HuH-7 (cell line): Measurements from ENCODE around the gene C6orf141.
A peak's percentile ranks its signal among the peaks of the same experiment; 100 is the strongest.

Source experiments
- DNase-seq: peaks from one replicate; pipeline ENCODE4 v3.0.0; 2011; ENCODE audit warnings: low spot score

Gene C6orf141

DNA sequence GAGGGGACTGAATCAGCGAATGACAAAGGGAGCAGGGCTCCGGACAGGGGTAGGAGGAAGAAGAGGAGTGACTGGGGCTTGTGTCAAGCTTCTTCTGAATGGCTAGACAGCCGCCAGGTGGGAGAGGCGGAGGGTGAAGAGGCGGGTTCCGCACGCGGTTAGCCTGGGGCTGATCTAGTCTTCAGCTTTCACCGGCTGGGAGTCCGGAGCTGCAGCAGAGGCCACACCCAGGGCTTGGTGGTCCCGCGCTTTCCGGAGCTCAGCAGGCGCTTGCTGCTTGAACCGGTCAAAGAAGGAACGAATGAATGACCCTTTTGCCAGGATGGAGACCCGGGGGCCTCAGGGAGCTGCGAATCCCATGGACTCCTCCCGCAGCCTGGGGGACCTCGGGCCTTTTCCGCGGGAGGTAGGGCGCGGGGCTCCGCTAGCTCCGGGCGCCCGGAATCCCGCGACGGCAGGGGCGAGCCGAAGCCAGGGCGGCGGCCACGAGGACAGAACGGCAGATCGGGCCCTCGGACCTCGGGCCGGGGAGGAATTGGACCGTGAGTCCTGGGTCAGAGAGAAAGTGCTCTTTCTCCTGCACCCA is at the start of gene C6orf141:
Gene C6orf141, plus strand, starts transcription at position 177 of the 586 bp plus-strand sequence. Its CDS starts 125 bp downstream, at position 302.
- peak; percentile 61 for DNase-seq

- DNase-seq, result no peak
These were observed 45.8 kb upstream of the C6orf141 start for GRCh38 chr6:49504666-49505065.

DNA sequence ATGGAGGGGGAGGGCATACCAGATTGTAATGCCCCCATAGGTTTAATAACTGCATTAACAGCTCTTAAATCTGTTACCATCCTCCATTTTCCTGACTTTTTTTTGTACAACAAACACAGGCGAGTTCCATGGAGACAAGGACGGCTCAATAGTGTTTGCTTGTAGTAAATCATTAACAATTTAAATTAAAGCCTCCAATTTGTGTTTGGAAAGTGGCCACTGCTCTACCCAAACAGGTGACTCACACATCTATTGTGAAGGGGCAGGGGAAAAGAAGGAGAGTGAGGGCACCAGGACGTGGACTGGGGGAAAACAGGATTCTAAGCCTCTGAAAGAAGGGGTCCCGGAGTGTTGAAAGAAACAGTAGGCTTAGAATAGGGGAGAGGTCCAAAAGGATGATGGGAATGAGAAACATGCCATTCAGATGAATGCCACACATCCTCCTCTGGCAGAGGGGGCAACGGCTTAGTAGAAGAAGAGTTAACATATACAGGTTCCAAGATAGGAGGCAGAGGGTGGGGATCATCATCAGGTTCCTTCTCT is 43.8 kb upstream of the C6orf141 start:
- DNase-seq, result no peak

- DNase-seq, result no peak
These were observed 41.1 kb upstream of the C6orf141 start for GRCh38 chr6:49509342-49509741.

DNA sequence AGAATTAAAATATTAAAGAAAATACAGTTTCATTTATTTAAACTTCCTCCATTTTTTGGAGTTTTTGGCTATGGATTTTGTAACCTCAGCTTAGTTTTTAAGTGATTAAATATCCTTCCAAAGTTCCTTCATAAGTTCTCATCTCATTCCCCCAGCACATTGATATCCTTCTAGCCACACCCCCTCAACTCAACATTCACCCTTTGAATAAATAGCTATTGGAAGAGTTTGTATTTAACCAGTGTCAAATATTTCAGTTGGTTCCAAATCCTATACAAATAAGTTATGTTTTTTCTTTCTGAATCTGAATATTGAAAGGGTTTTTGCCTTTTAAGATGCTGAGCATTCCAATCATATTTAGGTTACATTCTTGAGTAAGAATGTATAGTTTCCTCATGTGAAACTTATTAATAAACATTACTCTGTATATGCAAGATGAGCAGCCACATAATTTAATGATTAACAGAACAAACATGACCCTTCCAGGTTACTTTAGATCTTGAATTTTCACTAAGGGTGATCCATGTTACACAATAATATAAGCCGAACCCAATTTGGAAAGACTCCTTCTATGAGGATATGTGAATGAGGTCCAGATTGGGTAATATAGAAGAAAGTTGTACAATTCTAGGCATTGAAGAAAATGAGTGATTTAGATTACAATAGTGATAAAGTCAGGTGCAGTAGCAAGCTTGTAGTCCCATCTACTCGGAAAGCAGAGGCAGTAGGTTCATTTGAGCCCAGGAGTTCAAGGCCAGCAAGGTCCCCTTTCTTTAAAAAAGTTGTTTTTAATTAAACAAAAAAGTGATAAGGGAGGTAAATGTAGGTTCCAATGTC is 37.1 kb upstream of the C6orf141 start:
- DNase-seq, result no peak

DNA sequence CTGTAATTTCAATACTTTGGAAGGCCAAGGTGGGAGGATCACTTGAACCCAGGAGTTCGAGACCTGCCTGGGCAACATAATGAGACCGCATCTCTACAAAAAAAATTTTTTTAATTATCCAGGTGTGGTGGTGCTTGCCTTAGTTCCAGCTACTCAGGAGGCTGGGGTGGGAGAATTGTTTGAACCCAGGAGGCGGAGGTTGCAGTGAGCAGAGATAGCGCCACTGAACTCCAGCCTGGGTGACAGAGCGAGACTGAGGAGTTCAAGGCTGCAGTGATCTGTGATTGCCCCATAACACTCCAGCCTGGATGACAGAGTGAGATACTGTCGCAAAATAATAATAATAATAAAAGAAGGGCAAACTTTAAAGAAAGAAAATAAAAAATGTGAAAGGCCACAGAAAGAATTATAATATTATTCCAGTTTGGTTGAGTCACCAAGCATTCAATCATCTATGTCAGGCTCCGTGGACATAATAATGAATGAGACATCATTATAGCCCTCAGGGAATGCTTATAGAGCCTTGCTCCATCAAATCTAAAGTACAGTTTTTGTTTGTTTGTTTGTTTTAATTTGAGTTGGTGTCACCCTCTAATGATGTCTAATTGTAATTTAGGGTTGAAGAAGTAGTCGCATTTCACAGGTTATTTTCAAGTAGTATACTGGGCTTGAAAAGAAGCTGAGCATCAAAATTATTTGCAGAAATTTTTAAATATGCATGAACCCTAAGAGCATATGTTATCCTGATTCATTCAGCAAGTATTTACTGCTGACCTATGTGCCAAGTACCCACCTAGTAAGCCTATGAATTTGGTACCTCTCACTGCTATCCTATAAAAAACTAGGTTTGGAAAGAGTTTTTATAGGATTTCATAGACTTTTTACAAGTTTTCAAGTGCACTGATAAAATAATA is 35.6 kb upstream of the C6orf141 start:
- no peak for DNase-seq

- no peak for DNase-seq
These were observed 34.9 kb upstream of the C6orf141 start for GRCh38 chr6:49515485-49516146.

GRCh38 chr6:49516147-49516505 is 34.3 kb upstream of the C6orf141 start:
- DNase-seq, result no peak

DNA sequence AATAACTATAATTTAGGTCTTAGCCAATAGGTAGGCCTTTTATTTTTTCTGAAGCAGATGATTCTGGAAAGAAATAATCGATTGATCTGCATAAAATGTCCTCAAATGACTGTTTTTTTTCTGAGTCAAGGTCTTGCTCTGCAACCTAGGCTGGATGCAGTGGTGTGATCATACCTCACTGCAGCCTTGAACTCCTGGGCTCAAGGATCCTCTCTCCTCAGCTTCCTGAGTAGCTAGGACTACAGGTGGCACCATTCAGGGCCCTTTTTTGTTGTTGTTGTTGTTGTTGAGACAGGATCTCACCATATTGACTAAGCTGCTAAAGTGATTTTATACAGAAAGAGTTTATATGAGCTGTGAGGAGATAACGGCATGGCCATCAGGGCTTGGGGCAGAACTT is 32.5 kb upstream of the C6orf141 start:
- no peak for DNase-seq

- no peak for DNase-seq
These were observed 30.8 kb upstream of the C6orf141 start for GRCh38 chr6:49519660-49520059.

DNA sequence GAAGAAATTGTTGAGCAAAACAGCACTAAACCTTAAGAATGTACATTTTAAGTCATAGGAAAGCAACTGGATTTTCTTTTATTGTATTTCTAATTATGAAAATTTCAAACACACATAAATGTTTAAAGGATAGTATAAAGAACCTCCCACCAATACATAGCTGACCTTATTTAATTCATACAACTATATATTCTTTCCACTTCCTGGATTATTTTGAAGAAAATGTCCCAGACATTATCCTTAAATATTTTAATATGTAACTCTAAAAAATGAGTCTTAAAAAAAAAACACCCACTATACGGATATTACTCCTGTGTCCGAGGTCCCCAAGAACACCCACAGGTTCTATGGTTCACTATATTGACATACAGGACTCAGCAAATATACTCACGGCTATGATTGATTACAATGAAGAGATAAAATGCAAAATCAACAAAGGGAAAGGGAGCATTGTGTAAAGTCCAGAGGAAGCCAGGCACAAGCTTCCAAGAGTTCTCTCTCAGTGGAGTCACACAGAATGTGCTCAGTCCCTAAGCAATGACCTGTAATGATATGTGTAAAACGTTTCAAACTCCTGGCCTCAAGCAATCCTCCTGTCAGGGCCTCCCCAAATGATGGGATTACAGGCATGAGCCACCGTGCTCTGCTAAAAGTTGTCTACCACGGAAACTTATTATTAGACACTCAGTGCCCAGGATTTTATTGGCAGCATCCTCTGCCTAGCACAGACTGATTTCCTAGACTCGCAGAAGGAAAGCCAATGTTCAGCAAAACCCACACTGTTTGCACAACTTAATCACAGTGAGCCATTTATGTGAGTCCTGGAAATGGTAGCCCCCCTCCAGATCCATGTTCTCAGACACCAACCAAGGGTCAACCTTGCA is 27.5 kb upstream of the C6orf141 start:
- no peak for DNase-seq

- no peak for DNase-seq
These were observed 26.6 kb upstream of the C6orf141 start for GRCh38 chr6:49523901-49524300.

- no peak for DNase-seq
These were observed 25.9 kb upstream of the C6orf141 start for GRCh38 chr6:49524541-49524940.

GRCh38 chr6:49526598-49526997 is 23.9 kb upstream of the C6orf141 start:
- no peak for DNase-seq

DNA sequence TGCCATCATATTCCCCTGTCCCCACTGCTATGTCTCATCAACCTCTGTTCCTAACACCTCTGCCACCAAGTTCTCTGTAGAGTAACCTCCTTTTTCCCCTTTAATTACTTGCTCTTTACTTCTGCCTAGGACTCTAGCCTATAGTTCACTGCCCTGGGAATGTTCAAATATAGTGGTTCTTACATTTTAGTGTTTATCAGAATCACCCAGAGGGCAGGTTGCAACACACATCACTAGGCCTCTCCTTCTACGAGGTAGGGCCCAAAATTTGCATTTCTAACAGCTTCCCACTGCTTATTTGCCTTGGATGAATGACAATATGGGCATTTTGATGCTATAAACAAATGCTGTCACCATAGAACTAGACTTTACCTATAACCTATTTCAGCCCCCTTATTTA is 23.1 kb upstream of the C6orf141 start:
- DNase-seq, result no peak

DNA sequence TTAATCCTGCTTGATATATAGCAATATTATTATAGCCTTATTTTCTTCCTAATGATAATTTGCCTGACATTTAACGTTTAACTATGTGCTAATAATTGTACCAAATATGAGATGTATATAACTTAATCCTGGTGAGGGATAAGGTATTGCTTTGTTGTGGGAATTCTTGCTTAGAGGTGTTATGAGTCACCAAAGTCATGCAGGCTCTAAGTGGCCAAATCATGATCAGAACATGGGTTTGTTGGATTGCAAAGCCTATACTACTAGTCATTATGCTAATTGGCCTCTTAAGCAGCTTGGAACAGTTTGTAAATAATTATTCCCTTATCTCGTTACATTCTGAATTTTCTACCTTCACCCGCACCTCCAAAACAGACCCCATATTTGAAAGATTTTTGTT is 21.9 kb upstream of the C6orf141 start:
- no peak for DNase-seq

DNA sequence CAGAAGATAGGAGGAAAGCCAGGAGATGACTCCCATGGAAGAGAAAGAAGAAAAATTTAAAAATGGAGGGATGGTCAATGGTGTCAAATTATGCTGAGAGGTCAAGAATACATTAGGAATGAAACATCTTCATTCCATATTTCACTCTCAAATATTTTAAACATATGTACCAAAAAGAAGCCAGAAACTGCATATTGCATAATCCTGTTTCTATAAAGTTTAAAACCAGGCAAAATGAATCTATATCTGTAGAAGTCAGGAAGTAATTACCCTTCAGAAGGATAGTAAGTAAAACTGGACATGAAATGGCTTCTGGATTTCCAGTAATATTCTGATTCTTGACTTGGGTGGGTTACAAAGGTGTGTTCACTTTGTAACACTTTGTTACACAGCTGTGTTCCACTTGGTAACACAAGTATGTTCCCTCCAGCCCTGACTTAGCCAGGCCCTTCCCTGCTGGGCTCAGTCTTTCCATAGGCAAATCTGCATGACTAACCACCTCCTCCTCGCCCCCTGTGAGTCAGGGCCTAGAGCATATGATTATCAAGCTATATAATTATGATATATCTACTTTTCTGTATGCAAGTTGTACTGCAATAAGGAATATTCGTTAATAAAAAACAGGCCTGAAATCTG is 20.2 kb upstream of the C6orf141 start:
- DNase-seq, result no peak

DNA sequence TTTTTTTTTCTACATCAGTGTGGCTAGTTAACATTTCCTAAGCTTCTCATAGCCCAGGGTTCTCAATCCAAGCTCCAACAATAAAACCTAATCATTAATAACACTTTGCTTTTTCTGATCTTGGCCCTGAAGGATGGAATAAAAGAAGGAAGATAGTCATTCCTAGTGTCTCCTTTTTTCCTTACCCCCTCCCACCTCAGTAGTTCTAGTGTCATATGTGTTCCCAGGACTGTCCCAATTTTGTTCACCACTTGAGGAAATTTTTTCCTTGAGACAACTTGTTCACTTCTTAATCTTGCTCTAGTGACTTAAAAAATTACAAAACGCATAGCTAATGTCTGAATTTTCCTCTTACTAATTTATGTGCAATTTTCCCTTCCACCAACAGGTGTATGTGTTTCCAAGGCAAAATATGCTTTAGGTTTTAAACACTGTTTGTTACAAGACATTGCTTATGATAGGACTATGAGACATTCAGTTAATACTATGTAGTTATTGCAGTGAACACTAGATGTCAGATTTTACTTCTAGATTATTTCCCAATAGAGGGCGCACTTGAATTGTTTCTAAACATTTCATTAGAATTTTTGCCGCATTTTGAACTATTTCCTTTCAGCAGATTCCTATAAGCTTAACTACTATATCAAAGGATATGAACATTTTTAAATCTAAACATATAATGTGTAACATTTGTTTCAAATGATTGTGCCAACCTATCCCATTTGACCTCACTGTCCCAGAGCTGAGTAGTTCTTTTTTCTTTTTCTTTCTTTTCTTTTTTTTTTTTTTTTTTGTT is 18.5 kb upstream of the C6orf141 start:
- no peak for DNase-seq

DNA sequence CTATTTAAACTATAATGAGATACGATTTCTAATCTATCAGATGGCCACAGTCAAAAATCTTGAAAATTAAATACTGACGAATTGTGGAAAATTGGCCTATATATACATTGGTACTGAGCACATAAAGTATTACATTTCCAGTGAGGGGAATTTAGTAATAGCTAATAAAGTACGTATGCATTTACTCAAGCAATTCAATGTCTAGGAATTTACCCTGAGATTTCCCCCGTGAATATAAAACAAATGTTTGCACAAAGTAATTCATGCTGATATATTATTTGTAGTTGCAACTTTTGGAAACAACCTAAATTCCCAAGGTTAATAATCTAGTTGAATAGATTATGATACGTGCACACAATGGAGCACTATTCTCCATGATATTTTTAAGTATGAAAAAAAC is 14.7 kb upstream of the C6orf141 start:
- DNase-seq, result no peak

DNA sequence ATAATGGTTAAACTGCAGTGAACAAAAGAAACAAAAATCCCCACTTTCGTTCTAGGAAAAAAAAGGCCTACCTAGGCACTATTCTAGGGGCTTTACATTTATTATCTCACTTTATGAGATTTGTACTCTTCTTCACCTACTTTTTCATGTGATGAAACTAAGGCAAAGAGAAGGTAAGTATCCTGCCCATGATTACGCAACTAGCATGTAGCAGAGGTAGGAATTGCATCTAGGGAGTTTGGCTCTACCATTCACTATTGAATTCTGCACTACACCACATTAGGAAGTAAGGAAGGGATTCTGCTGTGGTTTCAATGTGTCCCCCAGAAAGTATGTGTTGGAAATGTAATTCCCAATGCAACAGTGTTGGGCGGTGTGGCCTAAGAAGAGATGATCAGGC is 11.4 kb upstream of the C6orf141 start:
- DNase-seq, result no peak
